AG09319 (cell line): Measurements from ENCODE around the gene FANCE.

ENCODE experiments used
- DNase-seq: peaks from one replicate; pipeline ENCODE4 v3.0.0-alpha.2; 2010; ENCODE audit warnings: low read depth; ENCODE audit errors: extremely low read depth
- CTCF ChIP-seq: IDR thresholded peaks from 2 replicates; pipeline ENCODE4 v1.5.1; 2011; ENCODE audit warnings: low read depth, mild to moderate bottlenecking, inconsistent platforms, low read length, moderate library complexity

FANCE gene

DNA sequence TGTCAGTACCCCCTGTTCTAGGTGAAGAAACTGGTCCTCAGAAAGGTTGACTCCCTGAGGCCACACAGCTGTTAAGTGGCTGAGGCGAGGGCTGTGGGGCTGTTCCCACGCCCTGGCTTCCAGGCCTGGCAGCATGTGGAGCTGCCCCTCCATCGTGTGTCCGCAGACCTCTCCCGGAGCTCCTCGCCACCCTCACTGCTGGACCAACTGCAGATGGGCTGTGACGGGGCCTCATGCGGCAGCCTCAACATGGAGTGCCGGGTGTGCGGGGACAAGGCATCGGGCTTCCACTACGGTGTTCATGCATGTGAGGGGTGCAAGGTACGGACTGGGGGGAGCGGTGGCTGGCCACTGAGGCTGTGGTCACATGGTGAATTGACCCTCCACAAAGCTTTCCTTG lies 32.2 kb upstream of the FANCE start:
- DNase-seq, result no peak
- no peak for TF ChIP-seq CTCF

GRCh38 chr6:35425284-35425683 lies 26.9 kb upstream of the FANCE start:
- peak; percentile 50 for DNase-seq
- TF ChIP-seq CTCF, result no peak

- TF ChIP-seq CTCF, result no peak
- DNase-seq, result no peak
These were observed 26.1 kb upstream of the FANCE start for GRCh38 chr6:35426074-35426473.

- no peak for TF ChIP-seq CTCF
- DNase-seq, result no peak
These were observed 24.7 kb upstream of the FANCE start for GRCh38 chr6:35427435-35427834.

DNA sequence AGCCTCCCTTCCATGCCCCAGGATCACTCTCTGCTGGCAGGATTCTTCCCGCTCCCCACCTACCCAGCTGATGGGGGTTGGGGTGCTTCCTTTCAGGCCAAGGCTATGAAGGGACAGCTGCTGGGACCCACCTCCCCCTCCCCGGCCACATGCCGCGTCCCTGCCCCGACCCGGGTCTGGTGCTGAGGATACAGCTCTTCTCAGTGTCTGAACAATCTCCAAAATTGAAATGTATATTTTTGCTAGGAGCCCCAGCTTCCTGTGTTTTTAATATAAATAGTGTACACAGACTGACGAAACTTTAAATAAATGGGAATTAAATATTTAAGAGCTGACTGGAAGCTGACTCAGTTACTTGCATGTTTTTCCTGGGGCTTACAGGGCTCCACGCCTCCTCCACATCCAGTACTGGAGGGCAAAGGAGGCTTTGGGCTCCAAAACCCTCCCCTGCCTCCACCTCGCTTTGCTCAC lies 24.3 kb upstream of the FANCE start:
- TF ChIP-seq CTCF, result no peak
- DNase-seq, result no peak

- TF ChIP-seq CTCF, result no peak
These were observed 23.6 kb upstream of the FANCE start for GRCh38 chr6:35428421-35429149.

DNA sequence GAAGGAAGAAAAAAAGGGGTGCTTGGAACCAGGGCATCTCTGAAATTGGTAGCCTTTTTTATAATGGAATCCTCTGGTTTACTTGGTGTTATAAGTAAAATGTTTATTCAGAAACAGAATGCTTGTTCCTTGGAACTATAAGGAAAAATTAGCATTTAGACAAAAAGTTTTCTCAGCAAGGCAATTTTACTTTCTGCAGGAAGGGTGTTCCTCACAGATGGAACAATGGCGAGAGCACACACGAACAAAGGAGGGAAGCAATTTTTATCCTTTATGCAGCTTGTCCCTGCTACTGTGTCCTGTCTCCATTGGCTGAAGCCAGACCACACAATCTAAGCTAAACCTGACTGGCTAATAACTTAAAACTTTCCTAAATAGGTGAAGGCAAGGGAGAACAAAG lies 22.7 kb upstream of the FANCE start:
- no peak for DNase-seq
- no peak for TF ChIP-seq CTCF

More at GRCh38 chr6:35428421-35429149, 23.6 kb upstream of the FANCE start:
- DNase-seq, result no peak
